AG20443 (cell line): ENCODE measurements around the gene B3GNT3.
"Not testable (repeated sequence)": the region's sequence is repeated elsewhere in the genome, so short reads cannot be mapped to it uniquely, and the experiment has no call there.

ENCODE experiments used
- DNase-seq: peaks from one replicate; pipeline ENCODE4 v3.0.0; 2012; ENCODE audit warnings: low spot score, mixed read lengths

Gene B3GNT3

GRCh38 chr19:17766543-17767131 is 28.3 kb upstream of the B3GNT3 start:
- peak; percentile 86 for DNase-seq

- no peak for DNase-seq
These were observed 27.4 kb upstream of the B3GNT3 start for GRCh38 chr19:17767559-17767958.

GRCh38 chr19:17770613-17771012 is 24.3 kb upstream of the B3GNT3 start:
- no peak for DNase-seq

GRCh38 chr19:17772172-17772571 is 22.8 kb upstream of the B3GNT3 start:
- DNase-seq: no peak

GRCh38 chr19:17775245-17775927 is 19.6 kb upstream of the B3GNT3 start:
- peak; percentile 63 for DNase-seq

GRCh38 chr19:17775991-17776803 is 18.7 kb upstream of the B3GNT3 start:
- DNase-seq: peak; percentile 50

GRCh38 chr19:17777840-17778239 is 17.1 kb upstream of the B3GNT3 start:
- not testable (repeated sequence) for DNase-seq

- DNase-seq: peak; percentile 70
These were observed 16.5 kb upstream of the B3GNT3 start for GRCh38 chr19:17778251-17778967.

GRCh38 chr19:17778968-17779929 is 15.7 kb upstream of the B3GNT3 start:
- DNase-seq: peak; percentile 27

- DNase-seq: no peak
These were observed 14.2 kb upstream of the B3GNT3 start for GRCh38 chr19:17780781-17781180.

GRCh38 chr19:17783721-17784120 is 11.2 kb upstream of the B3GNT3 start:
- DNase-seq: not testable (repeated sequence)

- peak; percentile 84 for DNase-seq
These were observed 10.5 kb upstream of the B3GNT3 start for GRCh38 chr19:17784201-17785008.

- DNase-seq: no peak
These were observed 7.5 kb upstream of the B3GNT3 start for GRCh38 chr19:17787274-17787913.

GRCh38 chr19:17788632-17789031 is 6.3 kb upstream of the B3GNT3 start:
- DNase-seq: no peak

GRCh38 chr19:17790059-17790780 is 4.7 kb upstream of the B3GNT3 start:
- no peak for DNase-seq

- DNase-seq: no peak
These were observed 567 bp upstream of the B3GNT3 start for GRCh38 chr19:17794412-17794730.

- DNase-seq: no peak
These were observed 538 bp downstream of the B3GNT3 start for GRCh38 chr19:17795495-17795856.

GRCh38 chr19:17796013-17796837 is 1.3 kb downstream of the B3GNT3 start:
- DNase-seq: no peak
